Measurements from ENCODE around the gene U2SURP. TPM values are rescaled to one million over a fixed set of nuclear protein-coding genes. Genes with fewer than 3 reads are reported as not detected.
A peak's percentile ranks its signal among the peaks of the same experiment; 100 is the strongest.

U2SURP gene
- total RNA-seq, 1 donor from 2014 or later: 68.6 TPM

DNA sequence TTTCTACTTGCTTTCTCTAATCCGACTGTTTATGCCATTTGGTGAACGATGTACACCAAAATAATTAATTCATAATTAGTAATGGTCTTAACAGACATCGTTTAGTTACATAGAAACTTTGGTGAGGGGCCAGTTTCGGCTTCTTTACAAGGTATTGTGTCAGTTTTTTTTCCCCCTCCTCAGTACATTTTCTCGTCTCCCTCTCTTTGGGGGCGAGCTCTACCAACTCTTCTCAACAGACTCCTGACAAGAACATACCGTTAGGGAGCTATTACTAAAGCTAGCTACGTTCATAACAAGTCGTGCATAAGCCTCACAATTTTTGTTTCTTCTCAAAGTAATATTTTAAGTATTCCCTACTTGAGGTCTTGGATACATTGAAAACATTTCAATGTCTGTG lies 1.4 kb downstream of the U2SURP start:
- DNase-seq (ENCODE audit: low spot score in 2 of 2): no peak
- peak overlapping the region; percentile 93 to 94 for H3K4me3 ChIP-seq
- no peaks in the 10 kb centered on the region for H3K9me3 ChIP-seq
- no peak overlapping the region for H3K27ac ChIP-seq
- H3K27me3 ChIP-seq: no peaks in the 10 kb centered on the region
- H3K4me1 ChIP-seq: peaks cover 4 to 28% of the 10 kb centered on the region in 2 donors
- intact Hi-C loops (cut with DNase I): loop anchor here (5.0 kb wide), 3 partner anchors 280 to 1125 kb away; partner anchors contain the start of genes ATP1B3, PLS1 and TRPC1
- H3K36me3 ChIP-seq: no peaks in the 10 kb centered on the region
- TF ChIP-seq, protein P1, sequence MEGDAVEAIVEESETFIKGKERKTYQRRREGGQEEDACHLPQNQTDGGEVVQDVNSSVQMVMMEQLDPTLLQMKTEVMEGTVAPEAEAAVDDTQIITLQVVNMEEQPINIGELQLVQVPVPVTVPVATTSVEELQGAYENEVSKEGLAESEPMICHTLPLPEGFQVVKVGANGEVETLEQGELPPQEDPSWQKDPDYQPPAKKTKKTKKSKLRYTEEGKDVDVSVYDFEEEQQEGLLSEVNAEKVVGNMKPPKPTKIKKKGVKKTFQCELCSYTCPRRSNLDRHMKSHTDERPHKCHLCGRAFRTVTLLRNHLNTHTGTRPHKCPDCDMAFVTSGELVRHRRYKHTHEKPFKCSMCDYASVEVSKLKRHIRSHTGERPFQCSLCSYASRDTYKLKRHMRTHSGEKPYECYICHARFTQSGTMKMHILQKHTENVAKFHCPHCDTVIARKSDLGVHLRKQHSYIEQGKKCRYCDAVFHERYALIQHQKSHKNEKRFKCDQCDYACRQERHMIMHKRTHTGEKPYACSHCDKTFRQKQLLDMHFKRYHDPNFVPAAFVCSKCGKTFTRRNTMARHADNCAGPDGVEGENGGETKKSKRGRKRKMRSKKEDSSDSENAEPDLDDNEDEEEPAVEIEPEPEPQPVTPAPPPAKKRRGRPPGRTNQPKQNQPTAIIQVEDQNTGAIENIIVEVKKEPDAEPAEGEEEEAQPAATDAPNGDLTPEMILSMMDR (IDR thresholded peaks at IDR 0.05): no peak

DNA sequence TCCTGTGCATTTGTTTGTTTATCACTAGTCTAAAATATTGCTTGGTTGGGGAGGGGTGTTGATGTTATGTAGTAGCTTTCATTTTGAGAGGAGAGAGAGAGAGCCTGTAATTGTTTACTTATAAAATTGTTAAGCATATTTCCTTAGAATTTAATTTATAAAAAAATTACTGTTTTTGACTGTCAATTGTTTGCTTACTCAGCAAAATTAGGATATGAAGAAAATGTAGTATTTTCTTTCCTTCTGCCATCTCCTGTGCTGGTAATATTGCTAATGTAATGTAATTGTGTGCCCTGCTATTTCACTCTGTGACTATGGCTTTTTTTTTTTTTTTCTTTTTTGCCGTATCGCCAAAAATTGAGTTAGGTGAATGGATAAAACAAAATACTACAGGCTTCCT lies 3.5 kb downstream of the U2SURP start:
- peaks cover 4 to 26% of the 10 kb centered on the region in 2 donors for H3K4me1 ChIP-seq
- TF ChIP-seq, protein P1 (IDR thresholded peaks at IDR 0.05): no peak
- intact Hi-C loops (cut with DNase I): loop anchor here (5.0 kb wide), 3 partner anchors 283 to 1128 kb away; partner anchors contain the start of genes ATP1B3, PLS1 and TRPC1

DNA sequence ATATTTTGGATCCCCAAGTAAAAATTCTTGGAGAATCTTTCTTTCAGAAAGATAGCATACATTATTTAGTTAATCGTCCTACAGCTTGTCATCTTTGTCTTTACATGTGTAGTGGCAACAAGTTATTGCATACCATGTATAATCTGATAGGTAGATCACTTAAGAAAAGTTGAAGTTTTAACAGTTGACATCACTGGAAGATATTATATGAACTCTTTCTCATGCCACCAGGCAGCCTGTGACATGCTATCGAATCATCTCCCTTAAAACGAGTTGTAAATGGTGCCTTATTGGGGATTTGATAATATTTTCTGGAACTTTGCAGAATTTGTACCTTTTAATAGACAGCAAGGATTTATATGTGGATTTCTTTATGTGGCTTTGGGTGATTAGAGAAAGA lies 8.7 kb downstream of the U2SURP start:
- intact Hi-C loops (cut with DNase I): no loop called here
- Histone ChIP-seq H3K4me3 (no peak overlapping the region), H3K9me3 (no peaks in the 10 kb centered on the region), H3K4me1 (peaks cover 0 to 3% of the 10 kb centered on the region in 2 donors), H3K36me3 (peaks cover 5 to 13% of the 10 kb centered on the region in 2 donors), H3K27ac (no peak overlapping the region), H3K27me3 (no peaks in the 10 kb centered on the region)
- TF ChIP-seq, protein P1 (IDR thresholded peaks at IDR 0.05): no peak
- no peak for DNase-seq (ENCODE audit: low spot score in 2 of 2)

More for the DNA sequence above, 3.5 kb downstream of the U2SURP start:
- Histone ChIP-seq H3K27me3 (no peaks in the 10 kb centered on the region), H3K27ac (no peak overlapping the region), H3K9me3 (no peaks in the 10 kb centered on the region), H3K36me3 (no peaks in the 10 kb centered on the region), H3K4me3 (no peak overlapping the region)
- DNase-seq (ENCODE audit: low spot score in 2 of 2): no peak

DNA sequence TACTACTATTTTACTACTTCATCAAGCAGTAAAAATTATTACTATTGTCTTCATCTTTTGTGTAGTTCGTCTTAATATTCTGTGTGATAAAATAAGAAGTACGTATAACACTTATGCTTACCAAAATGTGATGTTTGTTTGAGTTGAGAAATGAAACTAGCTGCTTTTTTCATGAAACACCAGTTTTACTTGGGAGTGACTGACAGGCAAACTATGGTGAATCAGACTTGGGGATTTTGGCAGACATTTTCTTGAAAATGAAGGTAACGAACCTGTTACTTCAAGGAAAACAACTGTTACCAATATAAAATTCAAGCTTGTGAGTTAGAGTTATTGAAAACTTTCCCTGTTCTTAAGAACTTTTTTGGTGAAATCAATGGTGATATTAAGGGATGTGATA lies 10.3 kb downstream of the U2SURP start:
- no peaks in the 10 kb centered on the region for H3K27me3 ChIP-seq
- TF ChIP-seq, protein P1 (IDR thresholded peaks at IDR 0.05): no peak
- DNase-seq (ENCODE audit: low spot score in 2 of 2): no peak
- H3K4me1 ChIP-seq: no peaks in the 10 kb centered on the region
- intact Hi-C loops (cut with DNase I): no loop called here
- no peak overlapping the region for H3K27ac ChIP-seq
- H3K36me3 ChIP-seq: peaks cover 11 to 21% of the 10 kb centered on the region in 2 donors
- H3K9me3 ChIP-seq: no peaks in the 10 kb centered on the region
- no peak overlapping the region for H3K4me3 ChIP-seq

DNA sequence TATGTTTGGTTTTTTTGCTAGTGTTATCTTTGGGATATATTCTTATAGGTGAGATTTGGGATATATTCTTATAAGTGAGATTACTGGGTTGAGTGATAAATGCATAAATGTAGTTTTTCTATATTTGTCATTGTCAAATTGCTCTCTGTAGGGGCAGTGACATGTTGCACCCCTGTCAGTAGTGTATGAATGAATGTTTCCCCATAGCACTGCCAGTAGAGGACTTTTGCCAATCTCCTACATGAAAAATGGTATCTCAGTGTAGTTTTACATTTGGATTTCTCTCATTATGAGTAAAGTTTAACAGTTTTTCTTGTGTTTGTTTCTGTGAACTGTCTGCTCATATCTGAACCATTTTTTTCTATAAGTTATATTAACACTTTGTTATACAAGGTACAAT lies 13.6 kb downstream of the U2SURP start:
- intact Hi-C loops (cut with DNase I): no loop called here
- no peaks in the 10 kb centered on the region for H3K27me3 ChIP-seq
- no peak for DNase-seq (ENCODE audit: low spot score in 2 of 2)
- no peaks in the 10 kb centered on the region for H3K4me1 ChIP-seq
- no peak overlapping the region for H3K4me3 ChIP-seq
- peaks cover 27 to 47% of the 10 kb centered on the region in 2 donors for H3K36me3 ChIP-seq
- TF ChIP-seq, protein P1 (IDR thresholded peaks at IDR 0.05): no peak
- H3K9me3 ChIP-seq: no peaks in the 10 kb centered on the region
- no peak overlapping the region for H3K27ac ChIP-seq

Measured in ascending aorta (tissue), 2 donors.